Suprapubic skin (tissue), 4 donors: ENCODE data around the gene LIPC. TPM values are rescaled to one million over a fixed set of nuclear protein-coding genes. Genes with fewer than 3 reads are reported as not detected.

Source experiments
- DNase-seq, 2 donors: peaks; one replicate each; pipeline ENCODE4 v3.0.0-alpha.2; 2019; ENCODE audit warnings: low spot score in 2 of 2
- H3K27ac ChIP-seq: fragments of 200-600 bp; sonication (generic); one replicate; pipeline ENCODE4 v1.5.1; 2019
- H3K27me3 ChIP-seq: fragments of 200-600 bp; sonication (generic); one replicate; pipeline ENCODE4 v1.5.1; 2019
- H3K36me3 ChIP-seq: fragments of 200-600 bp; sonication (generic); one replicate; pipeline ENCODE4 v1.5.1; 2019
- H3K4me1 ChIP-seq: fragments of 200-600 bp; sonication (generic); one replicate; pipeline ENCODE4 v1.5.1; 2019
- H3K4me3 ChIP-seq: fragments of 200-600 bp; sonication (generic); one replicate; pipeline ENCODE4 v1.5.1; 2019; ENCODE audit warnings: mild to moderate bottlenecking
- H3K9me3 ChIP-seq: fragments of 200-600 bp; sonication (generic); one replicate; pipeline ENCODE4 v1.5.1; 2019
- CTCF ChIP-seq, 2 donors: fragments of 200-600 bp in 1 of 2; fragments of 450-650 bp in 1 of 2; sonication (generic) in 1 of 2; IDR thresholded peaks; one replicate each; pipeline ENCODE4 v1.5.1; 2016 to 2019; ENCODE audit warnings: antibody characterized with exemption in 2 of 2, mild to moderate bottlenecking in 1 of 2, moderate library complexity in 1 of 2
- EP300 ChIP-seq: sonication (generic); formaldehyde crosslinking; IDR thresholded peaks from one replicate; pipeline ENCODE4 v1.6.1; 2017; ENCODE audit warnings: antibody characterized with exemption
- POLR2A ChIP-seq, 2 donors: fragments of 450-650 bp; IDR thresholded peaks; one replicate each; pipeline ENCODE4 v1.6.1; 2017; ENCODE audit warnings: antibody characterized with exemption in 2 of 2, mild to moderate bottlenecking in 2 of 2, moderate library complexity in 2 of 2
- POLR2AphosphoS5 ChIP-seq, 3 donors: sonication (generic); formaldehyde crosslinking; IDR thresholded peaks; one replicate each; pipeline ENCODE4 v1.6.1; 2017; ENCODE audit warnings: antibody characterized with exemption in 3 of 3
- WGBS: methylation state at CpG from one replicate; pipeline ENCODE4 v1.1.5; 2018; 5-methylcytosine and 5-hydroxymethylcytosine counted together
- total RNA-seq, 4 donors: library from RNA; depleted of rRNA; stranded (reverse); fragments of >200 nt; gene quantifications; one replicate each; pipeline ENCODE4 v1.1.0, GENCODE V29; 2016

LIPC gene
- total RNA-seq, 4 donors from 2014 or later: 0.26 to 0.96 TPM; not detected in 2

- H3K9me3 ChIP-seq: no peaks in the 10 kb centered on the region
- H3K27ac ChIP-seq: peak overlapping the region; percentile 24
- no peaks in the 10 kb centered on the region for H3K27me3 ChIP-seq
- H3K4me3 ChIP-seq: no peak overlapping the region
- 100% methylated on average over 1 of the region's 1 CpG for WGBS
- TF ChIP-seq CTCF (IDR thresholded peaks at IDR 0.05): no peak
- TF ChIP-seq EP300: no peak
- TF ChIP-seq POLR2A (IDR thresholded peaks at IDR 0.05): no peak
- no peak for TF ChIP-seq POLR2AphosphoS5 (IDR thresholded peaks at IDR 0.05)
- peaks cover 40% of the 10 kb centered on the region for H3K4me1 ChIP-seq
- H3K36me3 ChIP-seq: no peaks in the 10 kb centered on the region
- no peak for DNase-seq
Measured at GRCh38 chr15:58474741-58475323, 43.0 kb downstream of the LIPC start.

- no peaks in the 10 kb centered on the region for H3K36me3 ChIP-seq
- TF ChIP-seq POLR2A (IDR thresholded peaks at IDR 0.05) (no peak), EP300 (no peak), POLR2AphosphoS5 (IDR thresholded peaks at IDR 0.05) (no peak), CTCF (IDR thresholded peaks at IDR 0.05) (no peak)
- no peak overlapping the region for H3K4me3 ChIP-seq
- peaks cover 37% of the 10 kb centered on the region for H3K4me1 ChIP-seq
- H3K27me3 ChIP-seq: no peaks in the 10 kb centered on the region
- peak overlapping the region; percentile 38 for H3K27ac ChIP-seq
- DNase-seq: peak in 1 of 2 donors; percentile 56
- WGBS: 67% methylated on average over 7 of the region's 7 CpGs
- no peaks in the 10 kb centered on the region for H3K9me3 ChIP-seq
Measured at GRCh38 chr15:58475573-58476524, 44.1 kb downstream of the LIPC start.

GRCh38 chr15:58476525-58477162 is 44.9 kb downstream of the LIPC start:
- H3K27ac ChIP-seq: no peak overlapping the region
- H3K36me3 ChIP-seq: no peaks in the 10 kb centered on the region
- peak in 1 of 2 donors; percentile 69 for DNase-seq
- no peaks in the 10 kb centered on the region for H3K27me3 ChIP-seq
- H3K4me3 ChIP-seq: no peak overlapping the region
- H3K4me1 ChIP-seq: peaks cover 37% of the 10 kb centered on the region
- H3K9me3 ChIP-seq: no peaks in the 10 kb centered on the region
- 72% methylated on average over 9 of the region's 10 CpGs for WGBS
- TF ChIP-seq POLR2A (IDR thresholded peaks at IDR 0.05): no peak
- no peak for TF ChIP-seq EP300
- no peak for TF ChIP-seq CTCF (IDR thresholded peaks at IDR 0.05)
- no peak for TF ChIP-seq POLR2AphosphoS5 (IDR thresholded peaks at IDR 0.05)

- Histone ChIP-seq H3K36me3 (no peaks in the 10 kb centered on the region), H3K4me3 (no peak overlapping the region), H3K27me3 (no peaks in the 10 kb centered on the region), H3K4me1 (peaks cover 37% of the 10 kb centered on the region), H3K9me3 (no peaks in the 10 kb centered on the region), H3K27ac (no peak overlapping the region)
- 51% methylated on average over 4 of the region's 4 CpGs for WGBS
- no peak for TF ChIP-seq POLR2A (IDR thresholded peaks at IDR 0.05)
- no peak for TF ChIP-seq CTCF (IDR thresholded peaks at IDR 0.05)
- peak in 1 of 2 donors; percentile 39 for DNase-seq
Measured at GRCh38 chr15:58477170-58477569, 45.4 kb downstream of the LIPC start.

- no peaks in the 10 kb centered on the region for H3K9me3 ChIP-seq
- H3K27me3 ChIP-seq: no peaks in the 10 kb centered on the region
- H3K4me1 ChIP-seq: peaks cover 33% of the 10 kb centered on the region
- 100% methylated on average over 3 of the region's 3 CpGs for WGBS
- H3K4me3 ChIP-seq: no peak overlapping the region
- H3K36me3 ChIP-seq: no peaks in the 10 kb centered on the region
- TF ChIP-seq POLR2A (IDR thresholded peaks at IDR 0.05): no peak
- TF ChIP-seq EP300: no peak
- no peak for TF ChIP-seq CTCF (IDR thresholded peaks at IDR 0.05)
- TF ChIP-seq POLR2AphosphoS5 (IDR thresholded peaks at IDR 0.05): no peak
- H3K27ac ChIP-seq: no peak overlapping the region
- DNase-seq: no peak
Measured at GRCh38 chr15:58478035-58478434, 46.2 kb downstream of the LIPC start.
